Stimulated activated memory B cell treated with anti-CD40 and anti-IgM and Interleukin-4, amounts not matched to agents 10 μg/mL and 1 μg/mL and 100 μg/mL, for 72 hours (primary cell): ENCODE data around the gene EEFSEC.

Experiments
- ATAC-seq: fragments of 150-1000 bp; cut with Tn5 transposase; 2 replicates; pipeline ENCODE4 v1.10.0; 2021
- H3K27ac Mint-ChIP-seq: one replicate; pipeline ENCODE4 v1.8.0; 2022; ENCODE audit warnings: mild to moderate bottlenecking, mixed read lengths
- H3K27me3 Mint-ChIP-seq: one replicate; pipeline ENCODE4 v1.8.0; 2022; ENCODE audit warnings: mixed read lengths
- H3K36me3 Mint-ChIP-seq: one replicate; pipeline ENCODE4 v1.8.0; 2022; ENCODE audit warnings: mixed read lengths
- H3K4me1 Mint-ChIP-seq: one replicate; pipeline ENCODE4 v1.8.0; 2022; ENCODE audit warnings: mixed read lengths
- H3K4me3 Mint-ChIP-seq: one replicate; pipeline ENCODE4 v1.8.0; 2022; ENCODE audit warnings: mild to moderate bottlenecking, moderate library complexity, mixed read lengths
- H3K9me3 Mint-ChIP-seq: one replicate; pipeline ENCODE4 v1.8.0; 2022; ENCODE audit warnings: mixed read lengths

EEFSEC gene

GRCh38 chr3:128346562-128346961 lies 193.3 kb downstream of the EEFSEC start:
- Mint-ChIP-seq H3K4me1 (peaks cover 28% of the 10 kb centered on the region), H3K27ac (no peak overlapping the region), H3K27me3 (no peaks in the 10 kb centered on the region), H3K36me3 (peaks cover 26% of the 10 kb centered on the region), H3K9me3 (no peaks in the 10 kb centered on the region), H3K4me3 (no peak overlapping the region)
- no peak for ATAC-seq

GRCh38 chr3:128347282-128347681 lies 194.0 kb downstream of the EEFSEC start:
- H3K4me1 Mint-ChIP-seq, result peaks cover 28% of the 10 kb centered on the region
- H3K27ac Mint-ChIP-seq, result no peak overlapping the region
- H3K9me3 Mint-ChIP-seq, result no peaks in the 10 kb centered on the region
- no peak for ATAC-seq
- no peak overlapping the region for H3K4me3 Mint-ChIP-seq
- peaks cover 26% of the 10 kb centered on the region for H3K36me3 Mint-ChIP-seq
- H3K27me3 Mint-ChIP-seq, result no peaks in the 10 kb centered on the region

GRCh38 chr3:128348075-128348474 lies 194.8 kb downstream of the EEFSEC start:
- Mint-ChIP-seq H3K36me3 (peaks cover 26% of the 10 kb centered on the region), H3K4me3 (no peak overlapping the region), H3K27ac (no peak overlapping the region), H3K4me1 (peaks cover 28% of the 10 kb centered on the region), H3K27me3 (no peaks in the 10 kb centered on the region), H3K9me3 (no peaks in the 10 kb centered on the region)
- ATAC-seq, result no peak

- peak overlapping the region; percentile 36 for H3K4me3 Mint-ChIP-seq
- no peaks in the 10 kb centered on the region for H3K9me3 Mint-ChIP-seq
- peaks cover 28% of the 10 kb centered on the region for H3K4me1 Mint-ChIP-seq
- peak overlapping the region; percentile 36 for H3K27ac Mint-ChIP-seq
- H3K27me3 Mint-ChIP-seq, result no peaks in the 10 kb centered on the region
- H3K36me3 Mint-ChIP-seq, result peaks cover 23% of the 10 kb centered on the region
- ATAC-seq, result peak; percentile 64
Observed at GRCh38 chr3:128348805-128349531, 195.7 kb downstream of the EEFSEC start.

GRCh38 chr3:128349963-128350599 lies 196.8 kb downstream of the EEFSEC start:
- Mint-ChIP-seq H3K4me1 (peaks cover 28% of the 10 kb centered on the region), H3K9me3 (no peaks in the 10 kb centered on the region), H3K4me3 (no peak overlapping the region), H3K36me3 (peaks cover 23% of the 10 kb centered on the region), H3K27me3 (no peaks in the 10 kb centered on the region), H3K27ac (no peak overlapping the region)
- ATAC-seq, result no peak

GRCh38 chr3:128351546-128351945 lies 198.3 kb downstream of the EEFSEC start:
- H3K27me3 Mint-ChIP-seq, result no peaks in the 10 kb centered on the region
- no peak for ATAC-seq

GRCh38 chr3:128352326-128352725 lies 199.0 kb downstream of the EEFSEC start:
- no peak overlapping the region for H3K4me3 Mint-ChIP-seq
- H3K36me3 Mint-ChIP-seq, result peaks cover 24% of the 10 kb centered on the region
- no peak for ATAC-seq
- no peaks in the 10 kb centered on the region for H3K27me3 Mint-ChIP-seq
- H3K9me3 Mint-ChIP-seq, result no peaks in the 10 kb centered on the region
- no peak overlapping the region for H3K27ac Mint-ChIP-seq
- H3K4me1 Mint-ChIP-seq, result peaks cover 22% of the 10 kb centered on the region

More at GRCh38 chr3:128351546-128351945, 198.3 kb downstream of the EEFSEC start:
- H3K9me3 Mint-ChIP-seq, result no peaks in the 10 kb centered on the region
- H3K4me3 Mint-ChIP-seq, result no peak overlapping the region
- H3K36me3 Mint-ChIP-seq, result peaks cover 23% of the 10 kb centered on the region
- peaks cover 28% of the 10 kb centered on the region for H3K4me1 Mint-ChIP-seq
- H3K27ac Mint-ChIP-seq, result no peak overlapping the region

GRCh38 chr3:128353361-128353965 lies 200.2 kb downstream of the EEFSEC start:
- ATAC-seq, result no peak
- no peaks in the 10 kb centered on the region for H3K27me3 Mint-ChIP-seq
- H3K4me3 Mint-ChIP-seq, result no peak overlapping the region
- peaks cover 33% of the 10 kb centered on the region for H3K36me3 Mint-ChIP-seq
- peaks cover 10% of the 10 kb centered on the region for H3K4me1 Mint-ChIP-seq
- no peaks in the 10 kb centered on the region for H3K9me3 Mint-ChIP-seq
- H3K27ac Mint-ChIP-seq, result no peak overlapping the region

GRCh38 chr3:128353991-128354687 lies 200.9 kb downstream of the EEFSEC start:
- Mint-ChIP-seq H3K4me1 (peaks cover 4% of the 10 kb centered on the region), H3K9me3 (no peaks in the 10 kb centered on the region), H3K36me3 (peaks cover 40% of the 10 kb centered on the region), H3K27ac (no peak overlapping the region), H3K4me3 (no peak overlapping the region), H3K27me3 (no peaks in the 10 kb centered on the region)
- no peak for ATAC-seq

GRCh38 chr3:128354788-128355542 lies 201.7 kb downstream of the EEFSEC start:
- ATAC-seq, result no peak
- Mint-ChIP-seq H3K27ac (no peak overlapping the region), H3K9me3 (no peaks in the 10 kb centered on the region), H3K27me3 (no peaks in the 10 kb centered on the region), H3K4me1 (no peaks in the 10 kb centered on the region), H3K36me3 (peaks cover 41% of the 10 kb centered on the region), H3K4me3 (no peak overlapping the region)

GRCh38 chr3:128355543-128355919 lies 202.2 kb downstream of the EEFSEC start:
- no peak overlapping the region for H3K4me3 Mint-ChIP-seq
- no peaks in the 10 kb centered on the region for H3K9me3 Mint-ChIP-seq
- no peak overlapping the region for H3K27ac Mint-ChIP-seq
- no peaks in the 10 kb centered on the region for H3K4me1 Mint-ChIP-seq
- no peak for ATAC-seq
- no peaks in the 10 kb centered on the region for H3K27me3 Mint-ChIP-seq
- peaks cover 41% of the 10 kb centered on the region for H3K36me3 Mint-ChIP-seq

GRCh38 chr3:128356822-128357221 lies 203.5 kb downstream of the EEFSEC start:
- Mint-ChIP-seq H3K27me3 (no peaks in the 10 kb centered on the region), H3K4me3 (no peak overlapping the region), H3K4me1 (no peaks in the 10 kb centered on the region), H3K27ac (no peak overlapping the region), H3K36me3 (peaks cover 39% of the 10 kb centered on the region), H3K9me3 (no peaks in the 10 kb centered on the region)
- ATAC-seq, result no peak

GRCh38 chr3:128357538-128357937 lies 204.3 kb downstream of the EEFSEC start:
- Mint-ChIP-seq H3K27ac (no peak overlapping the region), H3K4me1 (no peaks in the 10 kb centered on the region), H3K4me3 (no peak overlapping the region), H3K36me3 (peaks cover 44% of the 10 kb centered on the region), H3K9me3 (no peaks in the 10 kb centered on the region), H3K27me3 (no peaks in the 10 kb centered on the region)
- peak; percentile 40 for ATAC-seq

GRCh38 chr3:128358156-128358895 lies 205.0 kb downstream of the EEFSEC start:
- Mint-ChIP-seq H3K4me3 (no peak overlapping the region), H3K27me3 (no peaks in the 10 kb centered on the region), H3K27ac (no peak overlapping the region), H3K4me1 (no peaks in the 10 kb centered on the region), H3K36me3 (peaks cover 48% of the 10 kb centered on the region), H3K9me3 (no peaks in the 10 kb centered on the region)
- ATAC-seq, result no peak
